Measurements from ENCODE around the gene PBX4.

GRCh38 chr19:19662344-19662743 is 43.9 kb upstream of the PBX4 start:
- TF ChIP-seq GATA2 (IDR thresholded peaks at IDR 0.05; ENCODE audit: low read depth, low read length): no peak
- no peak for TF ChIP-seq GATA3 (IDR thresholded peaks at IDR 0.05; ENCODE audit: low read depth, low read length)

Data from SH-SY5Y (cell line).